NCI-H1105 (cell line): ENCODE data around the gene SPDEF.
A peak's percentile ranks its signal among the peaks of the same experiment; 100 is the strongest.

ENCODE experiments used
- DNase-seq: peaks from one replicate; lab custom pipeline; 2025; lab: John Stamatoyannopoulos, UW

Gene SPDEF

DNA sequence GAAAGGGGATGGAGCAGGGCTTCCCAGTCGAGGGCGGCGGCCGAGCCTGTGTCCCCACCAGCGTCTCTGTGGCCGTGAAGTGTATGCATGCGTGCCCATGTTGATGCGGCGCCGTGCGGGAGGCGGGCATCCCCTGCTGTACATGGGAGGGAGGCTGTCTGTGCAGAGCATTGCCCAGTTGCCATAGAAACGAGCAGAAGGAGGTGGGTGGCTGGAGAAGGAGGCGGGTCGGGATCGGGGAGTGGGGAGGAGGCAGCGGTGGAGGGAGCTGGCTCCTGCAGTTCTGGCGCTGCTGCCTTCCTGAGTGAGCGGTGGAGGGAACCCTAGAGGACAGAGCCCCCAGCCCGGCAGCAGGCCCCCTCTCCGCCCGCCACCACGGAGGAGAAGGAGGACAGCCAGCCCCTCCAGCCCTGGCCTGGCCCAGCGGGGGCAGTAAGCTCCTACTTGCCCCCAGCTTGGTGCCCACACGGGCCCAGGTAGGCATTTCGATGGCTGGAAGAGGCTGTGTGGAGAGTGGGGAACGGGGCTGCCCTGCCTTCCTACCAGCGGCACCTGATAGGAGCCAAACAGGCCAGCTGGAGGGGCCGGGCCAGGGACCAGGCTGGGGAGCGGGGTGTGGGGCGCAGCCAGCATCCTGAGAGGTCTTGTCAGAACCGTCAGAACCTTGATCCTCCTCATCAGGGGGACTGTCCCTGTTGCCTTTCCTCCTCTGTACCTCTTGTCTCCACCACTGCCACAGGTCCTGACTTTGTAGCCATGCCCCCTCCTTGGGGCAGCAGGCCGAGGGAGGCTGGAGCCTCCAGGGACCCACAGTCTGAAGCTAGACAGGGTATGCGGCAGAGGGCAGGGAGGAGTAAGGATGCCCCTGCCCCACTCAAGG lies 41.3 kb downstream of the SPDEF start:
- DNase-seq, result no peak

DNA sequence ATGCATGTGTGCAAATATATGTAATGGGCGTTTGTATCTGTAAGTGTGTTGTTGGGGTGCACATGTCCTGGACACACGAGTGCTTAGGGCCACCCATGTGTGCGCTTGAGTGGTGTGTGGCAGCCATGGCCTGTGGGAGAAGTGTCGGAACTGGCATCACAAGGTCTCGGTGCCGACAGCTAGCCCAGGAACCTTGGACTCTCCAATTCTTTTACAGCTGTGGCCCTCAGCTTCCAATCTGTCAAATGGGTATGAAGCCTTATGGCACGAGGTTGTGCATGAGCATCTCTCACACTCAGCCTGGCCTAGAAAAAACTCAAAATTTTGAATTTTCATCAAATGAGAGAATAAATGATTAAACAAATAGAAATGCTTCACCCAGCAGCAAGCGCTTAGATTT lies 42.0 kb downstream of the SPDEF start:
- DNase-seq, result no peak

DNA sequence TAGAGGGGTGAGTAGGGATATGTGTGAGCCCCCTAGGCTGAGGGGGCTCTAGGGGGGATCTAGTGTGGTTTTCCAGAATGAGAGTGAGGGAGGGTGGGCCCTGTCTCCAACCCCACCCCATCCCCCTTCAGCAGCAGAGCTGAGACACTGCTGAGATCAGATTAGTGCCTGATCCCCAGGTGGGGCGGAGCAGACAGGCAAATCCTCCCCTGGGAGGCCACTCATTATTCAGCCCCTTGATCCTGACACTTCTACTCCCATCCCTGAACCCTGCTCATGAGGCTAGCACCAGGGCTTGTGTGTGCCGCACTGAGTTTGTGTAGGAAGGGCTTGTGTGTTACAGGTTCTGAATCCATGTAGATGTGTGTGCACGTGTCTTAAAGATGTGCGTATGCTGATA lies 42.5 kb downstream of the SPDEF start:
- no peak for DNase-seq

DNA sequence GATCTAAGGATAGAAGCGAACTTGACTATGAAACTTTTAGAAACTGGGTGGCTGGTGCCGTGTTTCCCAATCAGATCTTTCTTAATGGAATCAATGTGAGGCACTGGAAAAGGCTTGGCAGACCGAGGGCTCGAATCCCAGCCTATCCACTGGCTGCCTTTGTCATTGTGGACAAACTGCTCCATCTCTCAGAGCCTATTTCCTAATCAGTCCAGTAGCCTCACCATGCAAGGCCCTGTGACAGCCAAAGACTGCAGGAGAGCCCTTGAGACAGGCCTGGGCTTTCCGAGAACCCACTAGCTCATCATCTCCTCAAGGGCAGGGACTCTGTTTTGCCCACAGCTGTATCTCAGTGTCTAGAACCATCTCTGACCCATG lies 43.4 kb downstream of the SPDEF start:
- DNase-seq, result no peak

DNA sequence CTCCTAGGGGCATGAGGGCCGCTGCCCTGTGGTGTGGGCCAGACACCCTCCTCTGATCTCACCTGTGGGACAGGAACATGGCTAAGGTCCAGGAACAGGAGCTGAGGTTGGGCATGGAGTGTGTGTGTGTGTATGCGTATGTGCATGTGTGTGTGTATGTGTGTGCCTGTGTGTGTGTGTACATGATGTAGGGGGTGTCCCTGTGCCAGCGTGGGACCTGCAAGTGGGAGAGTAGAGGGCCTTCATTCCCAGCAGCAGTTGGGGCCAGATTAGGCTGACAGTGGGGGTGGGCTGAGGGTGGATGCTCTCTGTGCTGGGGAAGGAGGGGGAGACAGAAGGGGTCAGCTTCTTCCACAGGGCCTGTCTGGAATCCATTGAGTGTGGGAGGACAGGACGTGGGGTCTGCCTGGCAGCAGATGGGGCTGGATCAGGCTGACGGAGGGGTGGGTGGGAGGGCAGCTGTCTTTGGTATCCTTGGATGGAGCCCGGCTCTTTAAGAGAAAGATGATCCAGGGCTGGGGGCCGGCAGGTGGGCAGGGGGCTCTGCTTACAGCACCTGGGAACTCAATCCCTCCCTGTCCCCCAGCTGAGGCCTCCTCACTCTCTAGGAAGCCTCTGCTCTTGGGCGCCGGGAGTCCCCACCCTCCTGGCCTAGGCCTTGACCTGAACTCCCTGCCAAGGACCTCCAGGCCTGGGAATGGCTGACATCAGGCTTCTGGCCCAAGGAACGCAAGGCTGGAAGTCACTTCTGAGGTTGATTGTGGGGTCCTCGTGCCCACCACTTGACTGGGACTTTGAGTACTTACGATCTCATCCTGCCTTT lies 44.0 kb downstream of the SPDEF start:
- no peak for DNase-seq

DNA sequence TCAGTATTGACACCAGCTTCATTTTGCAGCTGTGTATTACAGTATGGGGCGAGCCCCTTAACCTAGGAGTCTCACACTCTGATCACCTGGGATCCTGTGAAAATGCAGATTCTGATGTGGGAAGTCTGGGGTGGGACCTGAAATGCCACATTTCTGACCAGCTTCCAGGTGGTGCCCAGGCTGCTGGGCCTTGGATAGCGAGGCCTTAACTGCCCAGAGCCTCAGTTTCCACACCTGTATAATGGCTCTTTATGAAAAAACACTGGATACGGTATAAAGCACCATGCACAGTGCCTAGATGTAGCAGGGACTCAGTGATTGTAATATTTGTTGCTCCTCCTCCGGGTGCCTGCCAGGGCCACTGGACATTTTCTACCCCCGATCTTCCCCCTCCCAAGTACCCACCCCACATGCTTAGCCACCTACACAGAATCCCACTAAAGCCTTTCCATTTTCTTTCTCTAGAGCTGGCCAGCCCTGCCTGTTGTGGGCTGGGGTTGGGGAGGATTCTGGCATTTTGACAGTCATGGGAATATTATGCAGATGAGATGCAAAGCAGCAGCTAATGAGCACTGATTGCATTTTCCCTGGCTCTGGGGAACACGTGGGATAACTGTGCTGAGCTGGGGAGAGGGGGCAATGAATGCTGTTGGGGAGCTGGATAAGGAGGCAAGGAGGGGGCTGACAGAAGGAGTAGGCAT lies 44.8 kb downstream of the SPDEF start:
- DNase-seq, result no peak

DNA sequence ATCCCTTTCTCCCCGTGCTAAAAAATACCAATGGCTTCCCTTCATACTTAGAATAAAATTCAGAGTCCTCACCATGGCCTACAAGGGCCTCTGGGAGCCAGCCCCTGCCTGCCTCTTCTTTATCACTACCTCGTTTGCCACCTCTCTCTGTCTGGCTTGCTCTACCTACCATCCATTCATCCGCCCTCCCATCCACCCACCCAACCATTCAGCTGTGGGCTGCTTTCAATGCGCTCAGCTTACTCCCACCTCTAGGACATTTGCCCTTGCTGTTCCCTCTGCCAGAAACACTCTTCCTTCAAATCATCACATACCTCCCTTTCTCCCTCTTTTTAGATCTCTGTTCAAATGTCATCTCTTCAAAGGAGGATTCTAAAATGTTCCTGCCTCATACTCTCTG lies 45.8 kb downstream of the SPDEF start:
- no peak for DNase-seq

DNA sequence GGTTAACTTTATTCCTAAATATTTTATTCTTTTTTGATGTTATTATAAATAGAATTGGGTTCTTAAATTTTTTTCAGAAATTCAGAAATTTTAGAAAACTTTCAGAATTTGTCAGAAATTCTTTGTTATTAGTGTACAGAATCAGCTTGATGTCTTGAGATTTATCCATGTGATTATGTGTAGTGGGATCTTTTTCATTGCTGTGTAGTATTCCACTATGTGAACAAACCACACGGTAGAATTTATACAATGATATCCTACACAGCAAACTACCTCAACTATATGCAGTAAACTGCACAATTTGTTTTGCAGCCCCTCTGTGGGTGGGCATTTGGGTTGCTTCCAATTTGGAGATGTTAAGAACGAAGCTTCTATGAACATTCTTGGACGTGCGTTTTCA lies 46.3 kb downstream of the SPDEF start:
- no peak for DNase-seq

DNA sequence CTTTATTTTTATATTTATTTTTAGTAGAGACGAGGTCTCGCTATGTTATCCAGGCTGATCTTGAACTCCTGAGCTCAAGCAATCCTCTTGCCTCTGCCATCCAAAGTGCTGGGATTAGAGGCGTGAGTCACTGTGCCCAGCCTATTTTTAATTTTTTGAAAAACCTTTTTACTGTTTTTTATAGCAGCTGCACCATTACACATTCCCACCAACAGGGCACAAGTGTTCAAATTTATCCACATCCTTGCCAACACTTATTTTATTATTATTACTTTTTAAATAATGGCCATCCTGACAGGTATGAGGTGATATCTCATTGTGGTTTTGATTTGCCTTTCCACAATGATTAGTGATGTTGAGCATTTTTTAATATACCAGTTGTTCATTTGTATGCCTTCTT lies 47.7 kb downstream of the SPDEF start:
- DNase-seq, result no peak

DNA sequence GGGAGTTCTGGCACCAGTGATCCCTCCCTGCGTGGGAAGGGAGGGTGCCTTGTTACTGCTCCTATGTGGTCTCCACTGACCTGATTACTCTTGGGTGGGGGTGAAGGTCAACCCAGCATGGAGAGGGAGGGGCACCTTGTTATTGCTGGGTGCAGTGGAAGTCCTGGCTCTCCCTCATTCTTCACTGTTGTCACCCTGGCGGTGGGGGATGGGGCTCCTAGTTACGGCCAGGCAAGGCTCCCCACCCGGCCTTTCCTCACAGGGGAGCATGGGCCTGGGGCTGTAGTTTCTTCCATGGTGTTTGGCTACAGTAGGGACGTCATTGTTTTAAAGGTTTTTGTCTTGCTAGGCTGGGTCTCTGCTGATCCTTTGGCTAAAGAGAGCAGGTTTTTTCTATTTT lies 49.4 kb downstream of the SPDEF start:
- no peak for DNase-seq

DNA sequence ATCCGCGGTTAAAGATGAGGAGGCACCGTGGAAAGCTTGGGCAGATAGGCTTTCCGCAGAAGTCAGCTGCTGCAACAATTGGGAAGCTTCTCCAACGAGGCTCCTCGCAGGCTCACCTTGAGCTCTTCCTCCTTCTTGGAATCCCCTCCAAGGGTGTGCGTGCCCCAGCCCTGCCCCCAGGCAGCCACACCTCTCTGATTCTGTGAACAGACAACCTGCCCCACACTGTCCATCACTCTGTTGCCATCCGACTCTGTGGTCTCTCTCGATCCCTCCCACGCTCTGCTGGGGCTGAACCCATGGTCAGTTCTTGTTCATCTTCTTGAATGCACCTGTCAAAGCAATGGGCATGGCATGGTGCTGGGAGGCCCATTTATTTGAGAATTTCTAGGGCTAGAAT lies 58.7 kb downstream of the SPDEF start:
- no peak for DNase-seq

DNA sequence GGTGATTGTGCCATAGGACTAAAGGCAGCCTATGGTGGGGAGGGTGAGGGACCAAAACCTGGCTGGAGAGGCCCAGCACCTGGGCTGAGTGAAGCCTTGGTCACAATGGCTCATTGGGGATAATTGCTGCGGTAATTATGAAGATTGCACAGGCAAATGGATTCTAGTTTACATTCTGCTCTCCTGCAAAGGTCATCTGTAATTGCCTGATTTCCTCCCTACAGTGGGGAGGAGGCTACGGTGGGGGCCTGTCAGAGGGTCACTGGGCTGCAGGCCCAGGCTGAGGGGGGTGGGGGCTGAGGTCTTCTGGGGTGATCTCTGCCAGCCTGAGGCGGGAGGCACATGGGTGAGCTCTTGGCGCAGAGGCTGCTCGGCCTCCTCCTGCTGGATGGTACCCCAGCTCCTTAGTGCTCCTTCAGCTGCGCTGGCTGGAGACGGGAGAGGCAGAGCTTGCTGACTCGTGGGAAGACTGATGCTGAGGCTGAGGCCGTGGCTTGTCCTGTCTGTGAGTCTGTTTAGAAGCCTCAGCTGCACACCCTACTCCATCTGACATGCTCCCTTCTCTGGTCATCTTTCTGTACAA lies 59.9 kb downstream of the SPDEF start:
- peak; percentile 90 for DNase-seq

DNA sequence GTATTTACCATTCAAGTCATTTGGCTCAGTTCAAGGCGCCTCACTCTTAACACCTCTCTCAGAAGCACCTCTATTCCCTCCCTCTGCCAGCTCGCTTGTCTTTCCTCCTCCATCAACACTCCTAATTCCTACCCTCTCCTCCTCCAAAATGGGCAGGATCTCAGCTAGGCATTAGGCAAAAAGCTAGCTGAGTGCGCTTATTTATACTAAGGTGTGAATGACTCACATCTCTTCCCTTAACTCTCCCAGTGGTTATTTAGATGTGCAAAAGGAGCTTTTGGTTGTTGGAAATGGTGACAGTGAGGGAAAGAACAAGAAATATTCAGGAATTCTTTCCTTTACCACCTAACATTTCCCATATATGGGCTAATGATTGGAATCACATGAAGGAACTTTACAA lies 61.2 kb downstream of the SPDEF start:
- no peak for DNase-seq

DNA sequence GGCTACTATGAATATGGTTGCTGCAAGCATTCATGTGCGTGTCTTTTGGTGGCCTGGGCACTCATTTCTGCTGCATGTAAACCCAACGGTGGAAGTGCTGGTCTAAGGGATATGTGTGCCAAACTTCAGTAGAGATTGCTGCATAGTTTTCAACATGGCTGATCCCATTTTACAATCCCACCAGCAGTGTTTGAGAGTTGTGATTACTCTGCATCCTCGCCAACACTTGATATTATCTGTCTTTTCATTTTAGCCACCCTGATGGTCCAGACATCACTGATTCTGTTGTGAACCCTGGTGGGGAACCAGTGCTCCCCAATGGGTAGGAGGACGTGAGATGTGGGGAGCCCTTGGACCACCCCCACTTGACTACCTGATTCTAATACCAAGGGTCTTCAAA lies 62.8 kb downstream of the SPDEF start:
- DNase-seq, result no peak

DNA sequence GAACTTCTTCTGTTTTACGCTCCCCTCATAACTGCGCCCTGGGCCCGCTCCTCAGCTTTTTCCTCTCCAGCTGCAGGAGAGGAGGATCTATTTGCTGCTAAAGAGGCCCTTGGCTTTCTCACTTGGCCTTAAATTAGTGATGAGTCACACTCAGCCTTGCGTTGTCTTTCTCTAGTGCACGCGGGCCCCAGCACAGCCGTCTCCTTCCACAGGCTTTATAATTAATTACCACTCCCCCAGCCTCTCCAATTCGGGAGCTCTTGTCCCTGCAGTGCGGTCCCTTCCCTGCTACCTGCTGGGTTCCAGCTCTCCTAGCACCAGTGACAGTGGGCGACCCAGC lies 65.1 kb downstream of the SPDEF start:
- DNase-seq, result no peak

DNA sequence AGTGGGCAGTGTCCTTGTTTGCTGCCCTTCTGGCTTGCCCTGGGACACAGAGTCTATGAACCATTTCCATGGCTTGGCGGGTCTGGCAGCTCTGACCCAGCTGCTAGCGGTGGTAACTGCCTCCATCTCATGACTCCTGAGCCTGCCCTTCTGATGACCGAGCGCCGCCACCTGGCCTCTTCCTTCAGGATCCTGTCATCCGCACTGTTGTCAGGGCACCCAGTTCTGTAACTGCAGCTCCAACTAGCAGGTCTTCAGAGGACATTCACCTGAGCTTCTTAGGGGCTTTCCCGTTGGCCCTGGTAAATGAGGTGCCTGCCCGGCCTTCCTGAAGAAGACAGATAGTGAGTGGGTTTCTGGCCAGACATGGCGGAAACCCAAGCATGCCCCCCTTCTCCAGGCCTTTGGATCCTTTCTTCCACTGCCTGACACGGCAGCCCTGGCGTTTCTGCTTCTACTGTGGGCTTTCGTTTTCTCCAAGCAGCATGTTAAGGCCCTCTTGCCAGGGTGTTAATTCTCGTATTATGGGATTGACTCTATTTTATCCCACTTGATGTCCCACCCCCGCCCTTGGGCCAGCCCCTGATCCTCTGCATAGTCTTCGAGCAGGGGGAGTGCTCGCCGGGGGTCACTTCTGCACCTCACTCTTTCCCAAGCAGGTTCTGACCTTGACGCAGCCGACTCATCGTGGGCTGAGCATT lies 65.6 kb downstream of the SPDEF start:
- DNase-seq, result no peak

DNA sequence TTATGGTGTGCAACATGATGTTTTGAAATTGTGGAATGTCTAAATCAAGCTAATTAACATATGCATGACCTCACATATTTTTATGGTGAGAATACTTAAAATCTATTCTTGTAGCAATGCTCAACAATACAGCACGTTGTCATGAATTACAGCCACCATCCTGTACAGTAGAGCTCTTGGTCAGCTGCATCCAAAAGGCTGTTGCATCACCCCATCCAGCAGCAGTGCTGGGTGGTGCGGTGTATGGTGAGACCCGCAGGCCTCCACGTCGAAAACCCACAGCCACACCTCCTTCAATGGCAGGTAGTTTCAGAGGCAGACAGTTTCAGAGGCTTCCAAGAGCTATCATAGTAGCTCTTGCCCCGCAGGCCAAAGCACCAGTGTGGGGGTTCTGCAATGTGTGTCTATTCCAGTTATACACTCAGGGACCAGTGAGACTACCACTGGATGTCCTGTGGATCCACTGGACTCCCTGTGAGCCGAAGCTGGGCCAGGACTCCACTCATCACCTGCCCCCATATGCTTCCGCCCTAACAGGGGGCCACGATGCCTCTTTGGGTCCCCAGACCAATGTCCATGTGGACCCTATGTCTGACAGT lies 66.8 kb downstream of the SPDEF start:
- no peak for DNase-seq
